AG04450 (cell line): ENCODE measurements around the gene GORASP1. TPM values are rescaled to one million over a fixed set of nuclear protein-coding genes. Genes with fewer than 3 reads are reported as not detected.

Source experiments
- CTCF ChIA-PET: fragments of 300-600, 350-600 bp; formaldehyde crosslinking; extraction: SDS; loops from one replicate; lab custom pipeline; 2022; ENCODE audit warnings: antibody characterized with exemption, inconsistent platforms; lab: Charles Lee
- POLR2A ChIA-PET: fragments of 350-600 bp; formaldehyde crosslinking; extraction: SDS; loops from one replicate; lab custom pipeline; 2021; ENCODE audit warnings: antibody characterized with exemption, inconsistent platforms; lab: Yijun Ruan, JAX
- DNase-seq: peaks from one replicate; pipeline ENCODE4 v3.0.0-alpha.2; 2011; ENCODE audit warnings: low read depth, low spot score
- H3K27ac ChIP-seq: one replicate; pipeline ENCODE4 v1.5.1; 2012; ENCODE audit warnings: low read depth, low read length, control low read depth
- H3K27me3 ChIP-seq: one replicate; pipeline ENCODE4 v1.6.0; 2012; ENCODE audit warnings: low read length; ENCODE audit not compliant: control insufficient read depth, insufficient read depth
- H3K4me3 ChIP-seq: 2 replicates; pipeline ENCODE4 v1.5.1; 2011; ENCODE audit warnings: mild to moderate bottlenecking, low read depth, low read length, control low read depth
- H3K9me3 ChIP-seq: 2 replicates; pipeline ENCODE4 v1.5.1; 2012; ENCODE audit warnings: low read length; ENCODE audit not compliant: control insufficient read depth, insufficient read depth
- CTCF ChIP-seq: IDR thresholded peaks from 2 replicates; pipeline ENCODE4 v1.5.1; 2011; ENCODE audit warnings: low read depth, low read length, control low read depth, inconsistent platforms
- polyA plus RNA-seq: library from polyadenylated mRNA; depleted of rRNA; stranded (reverse); fragments of >200 nt; gene quantifications from 2 replicates; pipeline ENCODE4 v1.2.3, GENCODE V29; 2011

Gene GORASP1
- polyA plus RNA-seq, 1 experiment = 43.7 TPM

- peak; percentile 80 for TF ChIP-seq CTCF
- H3K9me3 ChIP-seq = no peaks in the 10 kb centered on the region
- H3K4me3 ChIP-seq = no peak overlapping the region
- DNase-seq = no peak
- POLR2A ChIA-PET = interaction anchor here (0.7 to 1.1 kb wide), 5 partner anchors 9 to 1006 kb away, joined by 3 to 7 read pairs (median 4); no protein-coding TSS in a partner anchor
- no peak overlapping the region for H3K27ac ChIP-seq
- CTCF ChIA-PET = interaction anchor here (0.6 to 12.0 kb wide), 33 partner anchors 8 to 321 kb away, joined by 3 to 446 read pairs (median 4); partner anchors contain the start of genes CX3CR1, GORASP1, TTC21A and XIRP1
- no peaks in the 10 kb centered on the region for H3K27me3 ChIP-seq
Observed at GRCh38 chr3:39126532-39127071, 19.2 kb upstream of the GORASP1 start.

DNA sequence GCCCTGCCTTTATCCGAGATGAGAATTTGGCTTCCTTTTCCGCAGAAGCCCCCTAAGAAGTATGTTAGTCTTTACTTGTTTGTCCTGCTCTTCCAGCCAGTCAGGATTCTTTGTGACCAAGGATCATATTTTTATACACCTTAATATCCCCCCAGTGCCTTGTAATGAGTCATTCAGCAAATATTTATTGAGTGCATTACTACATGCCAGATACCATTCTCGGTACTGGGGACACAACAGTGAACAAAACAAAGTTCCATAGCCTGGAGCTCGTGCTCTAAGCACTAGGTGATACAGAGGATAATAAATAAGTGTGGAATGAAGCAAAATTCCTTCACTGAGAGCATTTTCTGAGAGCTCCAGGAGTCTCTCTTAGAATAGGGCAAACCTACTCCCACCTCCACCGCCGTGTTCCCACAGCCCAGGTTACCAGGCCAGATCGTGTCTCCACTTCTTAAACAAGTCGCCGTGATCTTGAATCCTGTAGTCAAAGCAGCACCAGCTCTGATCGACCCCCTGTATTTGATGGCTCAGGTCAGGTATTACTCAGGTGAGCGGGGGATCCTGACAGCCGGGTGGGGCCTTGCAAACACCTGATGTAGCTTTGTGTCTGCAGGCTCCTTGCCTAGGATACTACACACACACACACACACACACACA lies 18.5 kb upstream of the GORASP1 start:
- ChIA-PET CTCF (interaction anchor here (0.6 to 12.0 kb wide), 32 partner anchors 8 to 389 kb away, joined by 3 to 446 read pairs (median 4); partner anchors contain the start of genes CX3CR1, GORASP1, TTC21A and XIRP1), POLR2A (interaction anchor here (0.7 to 1.1 kb wide), 4 partner anchors 10 to 162 kb away, joined by 3 to 7 read pairs (median 4); no protein-coding TSS in a partner anchor)
- no peak overlapping the region for H3K27ac ChIP-seq
- no peaks in the 10 kb centered on the region for H3K9me3 ChIP-seq
- TF ChIP-seq CTCF = no peak
- H3K27me3 ChIP-seq = no peaks in the 10 kb centered on the region
- DNase-seq = no peak
- no peak overlapping the region for H3K4me3 ChIP-seq

GRCh38 chr3:39124876-39125840 lies 17.7 kb upstream of the GORASP1 start:
- TF ChIP-seq CTCF = peak; percentile 58
- H3K9me3 ChIP-seq = no peaks in the 10 kb centered on the region
- no peak overlapping the region for H3K4me3 ChIP-seq
- H3K27ac ChIP-seq = no peak overlapping the region
- H3K27me3 ChIP-seq = no peaks in the 10 kb centered on the region
- POLR2A ChIA-PET = no interaction called here
- CTCF ChIA-PET = interaction anchor here (0.7 to 12.0 kb wide), 14 partner anchors 9 to 322 kb away, joined by 3 to 446 read pairs (median 4); partner anchors contain the start of genes CX3CR1 and XIRP1
- DNase-seq = no peak

DNA sequence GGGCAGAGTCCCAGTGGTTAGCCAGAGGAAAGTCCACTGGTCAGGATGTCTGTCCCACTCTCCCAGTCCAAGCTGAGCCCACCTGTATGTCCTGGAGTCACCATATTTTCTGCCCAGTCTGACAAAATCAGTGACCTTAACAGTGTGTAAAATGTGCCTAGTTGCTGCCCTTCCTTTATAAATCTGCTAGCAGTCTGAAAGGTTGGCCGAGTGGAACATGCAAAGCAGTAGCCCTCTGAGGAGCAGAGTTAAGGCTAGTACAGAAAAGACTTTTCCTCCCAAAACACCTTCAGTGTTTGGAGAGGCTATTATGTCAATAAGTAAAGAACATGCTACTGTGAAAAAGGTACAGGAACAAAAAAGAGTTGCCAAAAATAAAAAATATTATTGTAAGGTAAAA lies 15.4 kb upstream of the GORASP1 start:
- ChIA-PET POLR2A (no interaction called here), CTCF (interaction anchor here (12.0 kb wide), 1 partner anchor 165 kb away, joined by 446 read pairs; no protein-coding TSS in a partner anchor)
- TF ChIP-seq CTCF = no peak
- no peak for DNase-seq
- Histone ChIP-seq H3K4me3 (no peak overlapping the region), H3K27me3 (no peaks in the 10 kb centered on the region), H3K9me3 (no peaks in the 10 kb centered on the region), H3K27ac (no peak overlapping the region)
